Testis (tissue), 2 donors: ENCODE data around the gene WASF2.

Experiments
- POLR2A ChIP-seq: fragments of 450-650 bp; IDR thresholded peaks from one replicate; pipeline ENCODE4 v1.6.1; 2017; ENCODE audit warnings: antibody characterized with exemption, mild to moderate bottlenecking, moderate library complexity
- TF ChIP-seq, protein P1 (sequence below), 3 experiments: fragments of 450-650 bp in 2 of 3; fragments of 200-600 bp in 1 of 3; sonication (generic) in 1 of 3; IDR thresholded peaks; one replicate each; pipeline ENCODE4 v1.5.1; 2016 to 2019; ENCODE audit warnings: antibody characterized with exemption in 3 of 3, mild to moderate bottlenecking in 2 of 3, moderate library complexity in 1 of 3

DNA sequence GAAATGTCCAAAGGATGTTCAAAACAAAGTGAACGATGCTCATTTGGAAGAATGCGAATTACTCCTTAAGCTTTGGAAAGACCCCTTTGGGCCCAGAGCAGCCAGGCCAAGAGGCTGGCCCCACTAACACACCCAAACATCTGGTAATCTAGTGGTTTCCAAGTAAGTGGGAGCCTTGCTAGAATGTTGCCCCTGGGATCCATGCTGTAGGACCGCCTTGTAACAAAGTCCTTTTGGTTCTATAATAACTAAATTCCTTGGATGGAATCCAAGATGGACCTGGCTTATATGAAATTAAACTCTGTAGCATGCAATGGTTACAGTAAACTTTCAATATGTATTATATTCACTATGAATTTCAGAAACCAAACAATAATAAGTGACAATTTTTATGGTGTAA is 72.3 kb downstream of the WASF2 start:
- TF ChIP-seq, protein P1, sequence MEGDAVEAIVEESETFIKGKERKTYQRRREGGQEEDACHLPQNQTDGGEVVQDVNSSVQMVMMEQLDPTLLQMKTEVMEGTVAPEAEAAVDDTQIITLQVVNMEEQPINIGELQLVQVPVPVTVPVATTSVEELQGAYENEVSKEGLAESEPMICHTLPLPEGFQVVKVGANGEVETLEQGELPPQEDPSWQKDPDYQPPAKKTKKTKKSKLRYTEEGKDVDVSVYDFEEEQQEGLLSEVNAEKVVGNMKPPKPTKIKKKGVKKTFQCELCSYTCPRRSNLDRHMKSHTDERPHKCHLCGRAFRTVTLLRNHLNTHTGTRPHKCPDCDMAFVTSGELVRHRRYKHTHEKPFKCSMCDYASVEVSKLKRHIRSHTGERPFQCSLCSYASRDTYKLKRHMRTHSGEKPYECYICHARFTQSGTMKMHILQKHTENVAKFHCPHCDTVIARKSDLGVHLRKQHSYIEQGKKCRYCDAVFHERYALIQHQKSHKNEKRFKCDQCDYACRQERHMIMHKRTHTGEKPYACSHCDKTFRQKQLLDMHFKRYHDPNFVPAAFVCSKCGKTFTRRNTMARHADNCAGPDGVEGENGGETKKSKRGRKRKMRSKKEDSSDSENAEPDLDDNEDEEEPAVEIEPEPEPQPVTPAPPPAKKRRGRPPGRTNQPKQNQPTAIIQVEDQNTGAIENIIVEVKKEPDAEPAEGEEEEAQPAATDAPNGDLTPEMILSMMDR (IDR thresholded peaks at IDR 0.05): no peak
- no peak for TF ChIP-seq POLR2A
